ENCODE measurements around the gene ENDOV.
"Not testable (repeated sequence)": the region's sequence is repeated elsewhere in the genome, so short reads cannot be mapped to it uniquely, and the experiment has no call there.

The ENDOV gene

DNA sequence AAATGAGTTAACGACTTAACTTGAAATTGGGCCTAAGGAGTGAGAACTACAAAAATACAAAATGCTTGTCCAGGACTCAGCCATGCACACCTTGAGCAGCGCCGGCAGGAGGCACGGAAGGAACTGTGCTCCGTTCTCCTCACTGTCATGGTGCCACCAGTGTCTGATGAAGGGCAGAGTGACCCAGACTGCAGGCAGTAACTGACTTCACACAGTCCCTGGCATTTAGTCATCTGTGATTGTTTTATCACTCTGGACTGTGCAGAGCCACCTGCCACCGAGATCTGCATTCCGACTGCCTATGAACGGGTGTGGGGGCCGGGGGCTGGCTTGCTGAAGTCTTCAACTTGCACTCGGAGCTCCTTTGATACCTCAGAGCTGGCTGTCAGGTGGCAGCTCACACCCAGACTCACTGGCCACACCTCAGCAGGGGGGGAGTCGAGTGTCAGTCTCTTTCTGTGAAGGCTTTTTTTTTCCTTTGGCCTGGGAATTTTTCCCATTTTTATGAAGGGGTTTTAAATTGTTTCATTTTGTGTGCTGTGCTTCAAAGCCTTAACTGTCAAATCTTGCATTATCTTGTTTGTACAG, 20.2 kb upstream of the ENDOV start:
- TF ChIP-seq, protein P1, sequence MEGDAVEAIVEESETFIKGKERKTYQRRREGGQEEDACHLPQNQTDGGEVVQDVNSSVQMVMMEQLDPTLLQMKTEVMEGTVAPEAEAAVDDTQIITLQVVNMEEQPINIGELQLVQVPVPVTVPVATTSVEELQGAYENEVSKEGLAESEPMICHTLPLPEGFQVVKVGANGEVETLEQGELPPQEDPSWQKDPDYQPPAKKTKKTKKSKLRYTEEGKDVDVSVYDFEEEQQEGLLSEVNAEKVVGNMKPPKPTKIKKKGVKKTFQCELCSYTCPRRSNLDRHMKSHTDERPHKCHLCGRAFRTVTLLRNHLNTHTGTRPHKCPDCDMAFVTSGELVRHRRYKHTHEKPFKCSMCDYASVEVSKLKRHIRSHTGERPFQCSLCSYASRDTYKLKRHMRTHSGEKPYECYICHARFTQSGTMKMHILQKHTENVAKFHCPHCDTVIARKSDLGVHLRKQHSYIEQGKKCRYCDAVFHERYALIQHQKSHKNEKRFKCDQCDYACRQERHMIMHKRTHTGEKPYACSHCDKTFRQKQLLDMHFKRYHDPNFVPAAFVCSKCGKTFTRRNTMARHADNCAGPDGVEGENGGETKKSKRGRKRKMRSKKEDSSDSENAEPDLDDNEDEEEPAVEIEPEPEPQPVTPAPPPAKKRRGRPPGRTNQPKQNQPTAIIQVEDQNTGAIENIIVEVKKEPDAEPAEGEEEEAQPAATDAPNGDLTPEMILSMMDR (IDR thresholded peaks at IDR 0.05; ENCODE audit: borderline replicate concordance, insufficient read depth, low read depth, low read length) = no peak
- H3K4me3 ChIP-seq (ENCODE audit: low read depth, low read length) = no peak overlapping the region

DNA sequence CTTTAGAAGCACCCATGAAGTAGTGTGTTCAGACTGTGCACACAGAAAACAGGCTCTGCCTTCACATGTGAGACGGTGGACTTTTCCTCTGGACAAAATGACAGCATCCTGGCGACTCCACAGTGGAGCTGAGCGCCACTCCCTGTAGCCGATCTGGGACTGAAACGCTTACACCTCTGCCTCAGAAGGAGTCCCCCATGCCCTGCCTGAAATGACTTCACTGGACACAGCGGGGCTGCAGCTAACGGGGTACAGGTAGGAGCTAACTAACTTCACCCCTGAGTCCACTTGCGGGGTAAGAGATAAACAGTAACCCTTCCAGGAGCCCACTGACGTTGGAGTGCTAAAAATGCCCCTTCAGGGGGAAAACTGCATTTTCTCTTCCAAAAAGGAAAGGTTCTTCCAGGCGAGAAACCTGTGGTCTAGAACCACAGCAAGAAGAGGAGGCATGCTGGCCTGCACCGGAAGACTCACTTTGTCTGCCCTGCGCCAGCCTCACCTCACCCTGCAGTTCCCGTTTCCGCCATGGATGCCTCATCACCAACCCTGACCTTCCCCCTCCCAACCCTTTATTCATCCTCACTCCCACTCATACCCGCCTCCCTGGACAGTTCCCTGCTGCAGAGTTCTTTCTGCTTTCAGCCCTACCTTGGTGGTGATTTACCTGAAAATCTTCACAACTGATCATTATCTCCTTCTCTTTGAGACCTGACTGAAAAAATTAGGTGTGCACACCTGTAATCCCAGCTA, 19.4 kb upstream of the ENDOV start:
- no peak overlapping the region for H3K4me3 ChIP-seq (ENCODE audit: low read depth, low read length)
- TF ChIP-seq, protein P1 (IDR thresholded peaks at IDR 0.05; ENCODE audit: borderline replicate concordance, insufficient read depth, low read depth, low read length) = no peak

DNA sequence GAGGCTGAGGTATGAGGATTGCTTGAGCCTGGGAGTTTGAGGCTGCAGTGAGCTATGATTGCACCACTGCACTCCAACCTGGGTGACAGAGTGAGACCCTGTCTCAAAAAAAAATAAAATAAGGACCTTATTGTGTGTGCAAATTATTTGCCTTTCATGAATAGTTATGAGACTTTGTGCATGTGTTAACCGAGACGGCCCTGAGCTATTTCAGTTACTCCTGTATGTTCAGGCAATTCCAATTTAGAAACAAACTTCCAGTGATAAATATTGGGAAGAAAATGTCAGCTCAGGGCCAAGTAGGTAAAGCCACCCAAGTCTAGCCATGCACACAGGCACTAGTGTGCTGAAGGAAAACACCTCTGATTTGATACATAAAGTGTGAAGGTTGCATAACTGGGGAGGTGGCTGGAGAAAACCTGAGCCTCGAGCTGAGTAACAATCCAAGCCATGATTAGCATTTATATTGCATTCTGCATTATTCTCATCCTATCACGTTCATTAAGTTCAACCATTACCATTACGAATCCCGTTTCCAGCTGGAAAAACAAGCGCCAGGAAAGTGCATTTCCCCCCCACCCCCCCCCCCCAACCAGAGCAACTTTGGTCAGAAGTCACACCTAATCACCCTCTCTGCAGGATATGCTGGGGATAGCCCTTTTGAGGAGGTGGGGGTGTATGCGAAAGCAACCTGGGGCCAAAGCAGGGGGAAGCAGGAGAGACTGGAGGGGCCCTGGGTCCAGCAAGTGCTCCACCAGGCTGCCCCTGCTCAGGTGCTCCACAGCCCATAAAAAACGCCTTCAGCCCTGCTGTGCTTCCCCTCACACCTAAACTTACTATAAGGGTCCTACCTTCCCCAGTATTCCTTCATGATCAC, 18.6 kb upstream of the ENDOV start:
- TF ChIP-seq, protein P1 (IDR thresholded peaks at IDR 0.05; ENCODE audit: borderline replicate concordance, insufficient read depth, low read depth, low read length) = no peak
- no peak overlapping the region for H3K4me3 ChIP-seq (ENCODE audit: low read depth, low read length)

DNA sequence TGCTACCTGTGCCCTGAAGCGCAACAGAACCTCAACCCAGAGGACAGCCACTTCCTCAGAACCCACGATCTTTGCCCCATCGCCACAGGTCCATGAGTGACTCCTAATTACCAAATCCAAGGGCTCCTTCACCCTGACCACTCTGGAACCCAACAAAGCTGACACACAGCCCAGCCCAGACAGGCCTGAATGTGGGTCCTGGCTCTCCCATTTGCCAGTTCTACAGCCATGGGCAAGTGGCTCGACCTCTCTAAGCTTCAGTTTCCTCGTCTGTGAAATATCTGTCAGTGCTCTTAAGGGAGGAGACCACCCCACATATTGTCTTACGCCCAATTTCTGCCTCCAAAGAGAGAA, 18.0 kb upstream of the ENDOV start:
- H3K4me3 ChIP-seq (ENCODE audit: low read depth, low read length) = no peak overlapping the region
- TF ChIP-seq, protein P1 (IDR thresholded peaks at IDR 0.05; ENCODE audit: borderline replicate concordance, insufficient read depth, low read depth, low read length) = no peak

DNA sequence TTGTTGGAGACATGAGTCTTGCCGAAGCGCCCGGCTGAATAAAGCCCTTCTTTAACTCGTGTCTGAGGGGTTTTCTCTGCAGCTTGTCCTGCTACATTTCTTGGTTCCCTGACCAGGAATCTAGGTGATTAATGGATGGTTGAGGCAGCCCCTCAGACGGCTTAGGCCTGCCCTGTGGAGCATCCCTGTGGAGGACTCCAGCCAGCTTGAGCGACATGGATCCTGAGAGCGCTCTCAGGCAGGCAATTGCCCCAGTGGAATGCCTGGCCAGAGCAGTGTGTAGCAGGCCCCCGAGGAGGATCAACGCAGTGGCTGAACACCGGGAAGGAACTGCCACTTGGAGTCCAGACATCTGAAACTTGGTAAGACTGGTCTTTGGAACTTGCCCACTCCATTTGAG, 17.3 kb upstream of the ENDOV start:
- TF ChIP-seq, protein P1 (IDR thresholded peaks at IDR 0.05; ENCODE audit: borderline replicate concordance, insufficient read depth, low read depth, low read length) = no peak
- H3K4me3 ChIP-seq (ENCODE audit: low read depth, low read length) = no peak overlapping the region

DNA sequence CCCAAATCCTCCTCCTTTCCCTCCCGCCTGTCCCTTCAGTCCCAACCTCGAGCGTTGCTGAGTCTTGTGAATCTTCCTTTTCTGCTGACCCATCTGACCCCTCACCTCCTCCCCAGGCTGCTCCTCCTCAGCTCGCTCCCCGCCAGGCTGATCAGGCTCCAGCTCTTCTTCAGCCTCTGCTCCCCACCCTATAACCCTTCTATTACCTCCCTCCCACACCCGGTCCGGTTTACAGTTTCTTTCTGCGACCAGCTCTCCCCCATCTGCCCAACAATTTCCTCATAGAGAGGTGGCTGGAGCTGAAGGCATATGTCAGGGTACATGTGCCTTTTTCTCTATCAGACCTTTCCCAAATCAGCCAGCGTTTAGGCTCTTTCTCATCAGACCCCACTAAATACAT, 13.9 kb upstream of the ENDOV start:
- not testable (repeated sequence) for H3K4me3 ChIP-seq (ENCODE audit: low read depth, low read length)

DNA sequence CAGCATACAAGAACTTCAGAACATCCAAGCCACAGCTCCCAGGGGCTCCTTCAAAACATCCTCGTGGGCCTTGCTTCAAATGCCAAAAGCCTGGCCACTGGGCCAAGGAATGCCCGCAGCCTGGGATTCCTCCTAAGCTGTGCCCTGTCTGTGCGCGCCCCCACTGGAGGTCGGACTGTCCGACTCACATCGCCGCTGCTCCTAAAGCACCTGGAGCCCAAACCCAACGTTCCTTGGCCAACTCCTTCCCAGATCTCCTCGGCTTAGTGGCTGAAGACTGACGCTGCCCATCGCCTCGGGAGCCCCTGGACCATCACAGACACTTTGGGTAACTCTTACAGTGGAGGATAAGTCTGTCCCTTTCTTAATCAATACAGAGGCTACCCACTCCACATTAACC, 12.9 kb upstream of the ENDOV start:
- not testable (repeated sequence) for H3K4me3 ChIP-seq (ENCODE audit: low read depth, low read length)

DNA sequence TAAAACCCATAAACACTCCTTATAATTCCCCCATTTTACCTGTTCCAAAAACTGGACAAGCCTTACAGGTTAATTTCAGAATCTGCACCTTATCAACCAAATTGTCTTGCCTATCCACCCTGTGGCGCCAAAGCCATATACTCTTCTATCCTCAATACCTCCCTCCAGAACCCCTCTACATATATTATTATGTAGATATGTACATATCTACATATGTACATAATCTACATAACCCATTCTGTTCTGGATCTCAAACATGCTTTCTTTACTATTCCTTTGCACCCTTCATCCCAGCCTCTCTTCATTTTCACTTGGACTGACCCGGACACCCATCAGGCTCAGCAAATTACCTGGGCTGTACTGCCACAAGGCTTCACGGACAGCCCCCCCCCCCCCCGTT, 12.0 kb upstream of the ENDOV start:
- no peak overlapping the region for H3K4me3 ChIP-seq (ENCODE audit: low read depth, low read length)
- TF ChIP-seq, protein P1 (IDR thresholded peaks at IDR 0.05; ENCODE audit: borderline replicate concordance, insufficient read depth, low read depth, low read length) = no peak

Data from GM12875 (cell line).